ENCODE data around the gene NOD2. TPM values are rescaled to one million over a fixed set of nuclear protein-coding genes. Genes with fewer than 3 reads are reported as not detected.

The NOD2 gene
- total RNA-seq, 1 experiment from 2014 or later: not detected

GRCh38 chr16:50666658-50667496 lies 26.5 kb upstream of the NOD2 start:
- POLR2A ChIA-PET: no interaction called here
- TF ChIP-seq TCF7L2 (IDR thresholded peaks at IDR 0.05; ENCODE audit: low read depth, low read length) (no peak), REST (IDR thresholded peaks at IDR 0.05; ENCODE audit: insufficient read depth in 1 of 2, low read depth in 2 of 2, low read length in 1 of 2) (no peak), POLR2AphosphoS5 (IDR thresholded peaks at IDR 0.05; ENCODE audit: low read depth, low read length) (no peak), SIN3A (IDR thresholded peaks at IDR 0.05; ENCODE audit: borderline replicate concordance, insufficient read depth, low read depth, low read length) (no peak)
- TF ChIP-seq, protein P1, sequence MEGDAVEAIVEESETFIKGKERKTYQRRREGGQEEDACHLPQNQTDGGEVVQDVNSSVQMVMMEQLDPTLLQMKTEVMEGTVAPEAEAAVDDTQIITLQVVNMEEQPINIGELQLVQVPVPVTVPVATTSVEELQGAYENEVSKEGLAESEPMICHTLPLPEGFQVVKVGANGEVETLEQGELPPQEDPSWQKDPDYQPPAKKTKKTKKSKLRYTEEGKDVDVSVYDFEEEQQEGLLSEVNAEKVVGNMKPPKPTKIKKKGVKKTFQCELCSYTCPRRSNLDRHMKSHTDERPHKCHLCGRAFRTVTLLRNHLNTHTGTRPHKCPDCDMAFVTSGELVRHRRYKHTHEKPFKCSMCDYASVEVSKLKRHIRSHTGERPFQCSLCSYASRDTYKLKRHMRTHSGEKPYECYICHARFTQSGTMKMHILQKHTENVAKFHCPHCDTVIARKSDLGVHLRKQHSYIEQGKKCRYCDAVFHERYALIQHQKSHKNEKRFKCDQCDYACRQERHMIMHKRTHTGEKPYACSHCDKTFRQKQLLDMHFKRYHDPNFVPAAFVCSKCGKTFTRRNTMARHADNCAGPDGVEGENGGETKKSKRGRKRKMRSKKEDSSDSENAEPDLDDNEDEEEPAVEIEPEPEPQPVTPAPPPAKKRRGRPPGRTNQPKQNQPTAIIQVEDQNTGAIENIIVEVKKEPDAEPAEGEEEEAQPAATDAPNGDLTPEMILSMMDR (IDR thresholded peaks at IDR 0.05): no peak
- no peak overlapping the region for H3K27ac ChIP-seq (ENCODE audit: low read length)
- DNase-seq (ENCODE audit: low read depth, low spot score): no peak
- H3K27me3 ChIP-seq (ENCODE audit: control insufficient read depth, insufficient read depth, low read length): no peaks in the 10 kb centered on the region
- no peak overlapping the region for H3K4me3 ChIP-seq (ENCODE audit: low read depth in 2 of 2, low read length in 2 of 2)
- no peaks in the 10 kb centered on the region for H3K4me1 ChIP-seq (ENCODE audit: control insufficient read depth, insufficient read depth, low read length)
- H3K9me3 ChIP-seq (ENCODE audit: control insufficient read depth, insufficient read depth, low read depth, low read length): no peaks in the 10 kb centered on the region
- no peak for ATAC-seq
- in situ Hi-C loops (cut with HindIII; ENCODE audit: low pct_unique_long_range_greater_than_20kb, low sequenced_read_pairs) (no loop called here), intact Hi-C loops (cut with micrococcal nuclease; ENCODE audit: unreplicated experiment) (loop anchor here (5.0 kb wide), 1 partner anchor 140 kb away; no protein-coding TSS in a partner anchor)
- BruUV-seq (replicated peaks): no TSS peak
- H3K36me3 ChIP-seq (ENCODE audit: control insufficient read depth, insufficient read depth, low read length): no peaks in the 10 kb centered on the region
- CTCF ChIA-PET: interaction anchor here (0.8 to 2.3 kb wide), 2 partner anchors 138 to 139 kb away, joined by 4 to 9 read pairs; no protein-coding TSS in a partner anchor

DNA sequence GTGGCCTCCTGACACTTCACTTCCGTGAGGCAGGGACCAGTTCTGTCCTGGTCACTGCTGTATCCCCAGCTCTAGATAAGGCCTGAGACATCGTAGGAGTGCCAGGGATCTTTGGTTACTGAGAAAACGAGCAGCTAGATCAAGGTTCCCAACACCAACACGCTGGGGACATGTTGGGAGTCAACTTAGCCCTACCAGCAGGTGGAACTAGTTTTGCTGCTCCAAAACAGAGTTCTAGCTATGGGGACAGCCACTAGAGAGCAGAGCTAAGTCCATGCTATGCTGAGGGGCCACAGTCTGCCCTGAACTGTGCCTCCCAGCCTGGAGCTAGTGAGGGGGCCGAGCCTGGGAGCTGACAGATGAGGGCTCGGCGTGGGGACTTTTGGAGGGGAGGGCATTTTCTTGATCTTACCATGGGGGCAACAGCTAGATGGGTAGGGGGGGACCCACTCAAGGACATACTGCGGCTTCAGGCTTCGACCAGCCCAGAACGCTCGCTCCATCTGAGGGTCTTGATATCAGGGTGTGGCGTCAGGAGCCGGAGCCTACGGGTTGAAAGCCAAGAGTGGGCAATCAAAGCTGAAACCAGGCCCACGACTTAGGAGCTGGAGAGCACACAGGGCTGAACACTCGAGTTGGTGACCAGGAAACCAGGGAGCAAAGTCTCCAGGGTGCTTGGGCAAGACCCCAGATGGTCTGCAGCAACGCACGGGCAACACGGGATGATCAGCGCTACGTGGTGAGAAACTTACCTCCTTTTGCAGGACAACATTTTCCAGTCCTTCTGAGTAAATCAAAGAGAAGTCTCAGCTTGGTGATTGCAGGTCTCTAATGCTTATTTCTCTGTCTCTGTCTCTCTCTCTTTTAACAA lies 25.7 kb upstream of the NOD2 start:
- Histone ChIP-seq H3K4me1 (ENCODE audit: control insufficient read depth, insufficient read depth, low read length) (no peaks in the 10 kb centered on the region), H3K27ac (ENCODE audit: low read length) (no peak overlapping the region), H3K9me3 (ENCODE audit: control insufficient read depth, insufficient read depth, low read depth, low read length) (no peaks in the 10 kb centered on the region), H3K4me3 (ENCODE audit: low read depth in 2 of 2, low read length in 2 of 2) (no peak overlapping the region), H3K27me3 (ENCODE audit: control insufficient read depth, insufficient read depth, low read length) (no peaks in the 10 kb centered on the region), H3K36me3 (ENCODE audit: control insufficient read depth, insufficient read depth, low read length) (no peaks in the 10 kb centered on the region)
- intact Hi-C loops (cut with micrococcal nuclease; ENCODE audit: unreplicated experiment) (loop anchor here (5.0 kb wide), 1 partner anchor 140 kb away; no protein-coding TSS in a partner anchor), in situ Hi-C loops (cut with HindIII; ENCODE audit: low pct_unique_long_range_greater_than_20kb, low sequenced_read_pairs) (no loop called here)
- ATAC-seq (no peak), DNase-seq (ENCODE audit: low read depth, low spot score) (no peak)
- POLR2A ChIA-PET: no interaction called here
- no peak for TF ChIP-seq TCF7L2 (IDR thresholded peaks at IDR 0.05; ENCODE audit: low read depth, low read length)
- TF ChIP-seq, protein P1 (IDR thresholded peaks at IDR 0.05): peak; percentile 23; the same call in 1 of the 2 replicates
- CTCF ChIA-PET: interaction anchor here (0.8 to 1.8 kb wide), 2 partner anchors 138 to 139 kb away, joined by 4 to 6 read pairs; no protein-coding TSS in a partner anchor
- no TSS peak for BruUV-seq (replicated peaks)

Measured in Panc1 (cell line).